Natural killer cell (primary cell): Measurements from ENCODE around the gene RMI2. TPM values are rescaled to one million over a fixed set of nuclear protein-coding genes. Genes with fewer than 3 reads are reported as not detected.

ENCODE experiments used
- ATAC-seq, 3 donors: fragments of 150-1000 bp in 2 of 3; fragments of 200-7000 bp in 1 of 3; cut with Tn5 transposase; 1 replicate in 1 of 3; 2 replicates in 2 of 3; pipeline ENCODE4 v1.10.0; 2021; ENCODE audit warnings: mild to moderate bottlenecking in 2 of 3, moderate library complexity in 2 of 3
- DNase-seq, 2 donors: peaks; one replicate each; pipeline versions ENCODE4 v3.0.0 to v3.0.0-alpha.2; 2013 to 2021; ENCODE audit warnings: mixed read lengths in 1 of 2
- H3K27ac ChIP-seq: one replicate; pipeline ENCODE4 v1.5.1; 2013; ENCODE audit warnings: mild to moderate bottlenecking, low read length
- H3K27me3 ChIP-seq: one replicate; pipeline ENCODE4 v1.6.1; 2013; ENCODE audit warnings: low read length; ENCODE audit not compliant: control insufficient read depth, insufficient read depth
- H3K36me3 ChIP-seq: one replicate; pipeline ENCODE4 v1.6.1; 2013; ENCODE audit warnings: low read length; ENCODE audit not compliant: control insufficient read depth, insufficient read depth
- H3K4me1 ChIP-seq: one replicate; pipeline ENCODE4 v1.6.1; 2013; ENCODE audit warnings: low read length; ENCODE audit not compliant: control insufficient read depth, insufficient read depth
- H3K4me3 ChIP-seq: one replicate; pipeline ENCODE4 v1.5.1; 2013; ENCODE audit warnings: low read length
- H3K9me3 ChIP-seq: one replicate; pipeline ENCODE4 v1.6.1; 2013; ENCODE audit warnings: low read length; ENCODE audit not compliant: control insufficient read depth, insufficient read depth
- H3K27ac Mint-ChIP-seq, 2 donors: one replicate each; pipeline ENCODE4 v1.8.0; 2022; ENCODE audit warnings: mild to moderate bottlenecking in 2 of 2, mixed read lengths in 2 of 2, moderate library complexity in 1 of 2
- H3K27me3 Mint-ChIP-seq, 2 donors: one replicate each; pipeline ENCODE4 v1.8.0; 2022; ENCODE audit warnings: low read depth in 2 of 2, mixed read lengths in 2 of 2
- H3K36me3 Mint-ChIP-seq: one replicate; pipeline ENCODE4 v1.8.0; 2022; ENCODE audit warnings: mixed read lengths
- H3K4me1 Mint-ChIP-seq, 2 donors: one replicate each; pipeline ENCODE4 v1.8.0; 2022; ENCODE audit warnings: mixed read lengths in 2 of 2
- H3K4me3 Mint-ChIP-seq: one replicate; pipeline ENCODE4 v1.8.0; 2022; ENCODE audit warnings: mild to moderate bottlenecking, moderate library complexity, mixed read lengths
- H3K9me3 Mint-ChIP-seq, 2 donors: one replicate each; pipeline ENCODE4 v1.8.0; 2022; ENCODE audit warnings: mixed read lengths in 2 of 2
- CTCF ChIP-seq: fragments of 200-600 bp; IDR thresholded peaks from one replicate; pipeline ENCODE4 v1.8.0; 2022; ENCODE audit warnings: antibody characterized with exemption
- WGBS: methylation state at CpG from one replicate; pipeline ENCODE4 v1.1.7; 2013; ENCODE audit warnings: missing lambda C conversion rate; ENCODE audit not compliant: insufficient coverage; 5-methylcytosine and 5-hydroxymethylcytosine counted together
- intact Hi-C: fragments of 100-400 bp; cut with micrococcal nuclease; formaldehyde crosslinking; loops from one replicate; pipeline ENCODE4 v1.14.2; 2022
- total RNA-seq, 4 donors: library from RNA; stranded (reverse); fragments of 120-200 nt in 1 of 4; gene quantifications; one replicate each; pipeline versions ENCODE4 v1.2.3 to v1.2.4, GENCODE V29; 2013 to 2022

The RMI2 gene
- total RNA-seq, 3 donors from 2014 or later (not counting 1 experiment from before 2014, with no cell fraction given) = 0.83 to 1.1 (median 0.93) TPM

- no peak overlapping the region for H3K27ac ChIP-seq
- Mint-ChIP-seq H3K27ac (no peak overlapping the region), H3K9me3 (no peaks in the 10 kb centered on the region), H3K36me3 (no peaks in the 10 kb centered on the region), H3K4me1 (no peaks in the 10 kb centered on the region), H3K27me3 (peaks cover 0 to 5% of the 10 kb centered on the region in 2 donors), H3K4me3 (no peak overlapping the region)
- no peak for TF ChIP-seq CTCF
- no peak overlapping the region for H3K4me3 ChIP-seq
- no peaks in the 10 kb centered on the region for H3K4me1 ChIP-seq
- no peaks in the 10 kb centered on the region for H3K36me3 ChIP-seq
- no peaks in the 10 kb centered on the region for H3K27me3 ChIP-seq
- no peaks in the 10 kb centered on the region for H3K9me3 ChIP-seq
- DNase-seq (no peak), ATAC-seq (no peak)
- intact Hi-C loops = no loop called here
- WGBS = 82% methylated on average over 7 of the region's 7 CpGs
Measured at GRCh38 chr16:11389083-11389482, 43.8 kb downstream of the RMI2 start.

- TF ChIP-seq CTCF = no peak
- DNase-seq (no peak), ATAC-seq (no peak)
- Histone ChIP-seq H3K9me3 (no peaks in the 10 kb centered on the region), H3K4me1 (no peaks in the 10 kb centered on the region), H3K27me3 (no peaks in the 10 kb centered on the region), H3K27ac (no peak overlapping the region), H3K36me3 (no peaks in the 10 kb centered on the region), H3K4me3 (no peak overlapping the region)
- Mint-ChIP-seq H3K9me3 (no peaks in the 10 kb centered on the region), H3K4me1 (no peaks in the 10 kb centered on the region), H3K4me3 (no peak overlapping the region), H3K27me3 (peaks cover 0 to 5% of the 10 kb centered on the region in 2 donors), H3K27ac (no peak overlapping the region), H3K36me3 (no peaks in the 10 kb centered on the region)
- intact Hi-C loops = no loop called here
- WGBS = 83% methylated on average over 27 of the region's 27 CpGs
Measured at GRCh38 chr16:11389631-11390565, 44.6 kb downstream of the RMI2 start.

GRCh38 chr16:11390573-11391495, 45.6 kb downstream of the RMI2 start:
- Mint-ChIP-seq H3K4me3 (no peak overlapping the region), H3K27ac (no peak overlapping the region), H3K36me3 (no peaks in the 10 kb centered on the region), H3K9me3 (no peaks in the 10 kb centered on the region), H3K4me1 (no peaks in the 10 kb centered on the region), H3K27me3 (peaks cover 0 to 5% of the 10 kb centered on the region in 2 donors)
- Histone ChIP-seq H3K36me3 (no peaks in the 10 kb centered on the region), H3K4me1 (no peaks in the 10 kb centered on the region), H3K4me3 (no peak overlapping the region), H3K27ac (no peak overlapping the region), H3K9me3 (no peaks in the 10 kb centered on the region), H3K27me3 (no peaks in the 10 kb centered on the region)
- TF ChIP-seq CTCF = no peak
- DNase-seq (no peak), ATAC-seq (no peak)
- 84% methylated on average over 15 of the region's 15 CpGs for WGBS
- intact Hi-C loops = no loop called here
